ENCODE measurements around the gene ZFHX3.

The ZFHX3 gene

GRCh38 chr16:73041676-73042075 lies 6.3 kb downstream of the ZFHX3 start:
- DNase-seq, result no peak

GRCh38 chr16:73040735-73041402 lies 7.1 kb downstream of the ZFHX3 start:
- no peak for DNase-seq

DNA sequence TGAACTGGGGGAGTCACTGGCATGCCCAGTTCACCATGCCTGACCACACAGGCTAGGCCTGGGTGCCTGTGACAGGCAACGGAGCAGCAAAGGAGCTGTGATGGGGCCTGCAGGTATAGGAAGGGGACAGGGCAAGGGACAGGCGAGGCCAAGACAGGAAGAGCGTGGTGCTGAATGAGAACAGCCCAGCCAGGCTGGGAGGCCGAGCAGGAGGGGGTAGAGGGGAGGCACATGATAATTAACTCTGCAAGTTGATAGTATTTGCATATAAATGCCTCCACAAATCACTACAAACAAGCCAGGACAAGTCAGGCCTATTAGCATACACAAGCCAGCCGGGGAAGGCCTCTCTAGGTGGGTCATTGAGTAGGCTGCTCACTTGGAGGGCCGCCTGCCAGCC lies 7.8 kb downstream of the ZFHX3 start:
- no peak for DNase-seq

- no peak for DNase-seq
These were observed 9.9 kb downstream of the ZFHX3 start for GRCh38 chr16:73037845-73038570.

DNA sequence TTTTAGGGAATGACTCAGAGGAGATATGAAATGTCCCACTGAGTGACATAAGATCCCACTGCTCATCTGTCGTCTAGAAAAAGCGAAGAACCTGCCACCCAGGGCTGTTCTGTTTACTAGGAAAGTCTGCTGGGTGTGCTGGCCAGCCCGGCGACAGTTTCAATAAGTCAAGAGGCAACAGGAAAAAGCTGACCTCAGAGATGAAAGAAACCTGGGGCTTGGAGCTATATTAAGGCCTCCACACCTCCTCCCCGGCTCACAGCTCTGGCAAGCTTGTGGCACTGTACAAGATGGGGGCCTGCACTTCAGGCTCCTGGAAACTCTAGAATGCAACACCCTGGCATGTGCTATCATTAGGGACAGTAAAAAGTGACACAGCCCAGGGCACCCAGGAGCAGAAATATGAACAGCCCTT lies 10.6 kb downstream of the ZFHX3 start:
- DNase-seq, result no peak

- DNase-seq, result no peak
These were observed 11.7 kb downstream of the ZFHX3 start for GRCh38 chr16:73036074-73036826.

- DNase-seq, result no peak
These were observed 13.6 kb downstream of the ZFHX3 start for GRCh38 chr16:73034374-73034773.

GRCh38 chr16:73033271-73033998 lies 14.5 kb downstream of the ZFHX3 start:
- peak in 1 of 58 donors; percentile 11 for DNase-seq

DNA sequence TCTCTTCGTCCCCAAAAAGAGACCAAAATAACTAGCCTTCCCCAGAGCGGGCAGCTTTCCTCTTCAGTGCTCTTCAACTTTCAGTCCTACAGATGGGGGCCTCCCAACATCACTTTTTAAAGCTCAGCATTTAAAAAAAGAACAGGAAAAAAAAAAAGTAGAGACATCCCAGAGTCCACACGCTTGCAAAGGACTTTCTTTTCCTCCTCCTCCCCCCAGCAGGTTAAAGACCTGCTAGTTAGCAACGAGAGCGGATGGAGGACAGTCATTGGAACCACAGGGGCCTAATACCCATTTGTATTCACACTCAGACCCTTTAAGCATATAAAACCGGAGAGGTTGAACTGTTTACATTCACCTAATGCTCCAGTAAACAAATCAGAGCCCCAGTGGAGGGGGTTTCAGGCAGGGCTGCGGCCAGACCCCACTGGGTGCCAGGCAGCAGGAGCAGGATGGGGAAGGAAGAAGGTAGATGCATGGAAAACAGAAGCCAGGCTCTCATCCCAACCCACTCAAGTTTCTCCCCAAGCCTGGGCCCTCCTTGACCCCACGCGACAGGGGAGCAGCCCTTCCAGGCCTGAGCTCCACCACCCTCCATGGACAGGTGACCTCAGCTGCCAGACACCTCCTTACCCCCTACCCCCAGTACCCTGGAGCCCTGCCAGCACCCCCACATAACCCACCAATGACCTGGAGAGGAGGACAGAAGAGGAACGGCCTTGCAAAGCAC lies 15.2 kb downstream of the ZFHX3 start:
- DNase-seq, result peak in 1 of 58 donors; percentile 33

DNA sequence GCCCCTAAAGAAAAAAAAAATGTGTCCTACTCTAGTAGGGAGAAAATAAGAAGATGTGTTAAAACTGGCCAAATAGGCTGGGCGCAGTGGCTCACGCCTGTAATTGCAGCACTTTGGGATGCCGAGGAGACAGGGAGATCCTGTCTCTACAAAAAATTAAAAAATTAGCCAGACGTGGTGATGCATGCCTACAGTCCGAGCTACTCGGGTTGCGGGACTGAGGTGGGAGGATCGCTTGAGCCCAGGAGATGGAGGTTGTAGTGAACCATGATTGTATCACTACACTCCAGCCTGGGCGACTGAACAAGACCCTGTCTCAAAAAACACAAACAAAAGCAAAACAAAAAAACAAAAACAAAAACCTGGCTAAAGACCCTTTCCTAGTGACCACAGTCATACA lies 15.9 kb downstream of the ZFHX3 start:
- no peak for DNase-seq

DNA sequence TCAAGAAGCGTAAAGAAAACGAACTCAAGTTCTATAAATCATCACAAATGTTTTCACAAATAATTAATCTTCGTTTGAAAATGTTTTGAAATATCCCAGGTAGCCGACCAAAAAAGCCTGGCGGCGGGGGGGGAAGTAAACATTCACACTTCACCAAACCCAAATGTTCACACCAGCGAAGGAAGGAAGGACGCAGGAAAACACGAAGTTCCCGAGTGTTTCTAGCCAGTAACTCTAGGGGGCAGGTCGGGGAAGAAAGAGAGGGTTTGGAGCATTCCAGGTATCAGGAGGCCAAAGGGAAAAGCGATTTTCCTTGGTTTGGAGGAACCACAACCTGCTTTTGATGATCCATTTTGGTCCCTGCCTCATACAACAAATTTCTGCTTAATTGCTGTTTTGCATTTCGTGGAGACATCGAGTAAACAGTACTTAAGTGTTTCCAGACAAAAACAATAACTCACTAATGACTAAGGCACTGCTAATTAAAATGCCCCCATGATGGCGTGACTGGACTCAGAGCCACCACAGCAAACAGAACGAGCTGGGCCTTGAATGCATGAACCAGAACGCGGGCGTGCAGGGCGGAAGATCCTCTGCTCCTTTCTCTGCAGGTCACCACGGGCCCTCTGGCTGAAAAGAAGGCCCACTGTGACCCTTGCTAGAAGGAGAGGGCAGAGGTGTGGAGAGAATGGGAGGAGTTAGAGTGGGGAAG lies 16.6 kb downstream of the ZFHX3 start:
- no peak for DNase-seq

DNA sequence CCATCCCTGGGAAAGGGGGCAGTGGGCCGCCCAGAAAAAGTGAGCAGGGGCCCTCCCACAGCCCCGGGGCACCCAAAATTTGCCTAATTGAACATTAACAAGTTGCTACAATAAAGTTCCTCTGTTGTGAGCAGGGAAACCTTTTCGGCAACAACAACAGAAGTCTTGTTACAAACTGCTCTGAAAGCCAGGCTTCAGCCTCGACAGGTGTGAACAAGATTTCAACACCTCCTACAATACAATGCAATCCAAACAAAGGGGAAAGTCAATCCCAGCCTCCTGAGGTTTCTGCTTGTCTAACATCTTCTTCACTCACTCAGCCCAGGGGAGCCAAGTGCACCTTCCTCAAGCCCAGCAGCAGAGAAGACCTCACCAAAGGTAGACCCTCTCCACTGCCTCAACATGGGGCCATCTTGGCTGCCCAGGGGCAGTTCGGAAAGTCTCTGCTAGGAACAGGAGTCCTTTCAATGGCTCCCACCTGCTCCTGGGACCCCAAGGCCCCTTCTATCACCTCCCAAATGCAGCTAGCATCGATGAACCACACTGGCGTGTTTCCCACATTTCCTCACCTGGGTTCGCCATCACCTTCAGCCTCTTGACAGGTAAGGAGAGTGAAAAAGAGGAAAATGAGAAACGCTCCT lies 19.1 kb downstream of the ZFHX3 start:
- DNase-seq, result no peak

GRCh38 chr16:73028263-73028662 lies 19.7 kb downstream of the ZFHX3 start:
- DNase-seq, result no peak

GRCh38 chr16:73027685-73028111 lies 20.2 kb downstream of the ZFHX3 start:
- no peak for DNase-seq

DNA sequence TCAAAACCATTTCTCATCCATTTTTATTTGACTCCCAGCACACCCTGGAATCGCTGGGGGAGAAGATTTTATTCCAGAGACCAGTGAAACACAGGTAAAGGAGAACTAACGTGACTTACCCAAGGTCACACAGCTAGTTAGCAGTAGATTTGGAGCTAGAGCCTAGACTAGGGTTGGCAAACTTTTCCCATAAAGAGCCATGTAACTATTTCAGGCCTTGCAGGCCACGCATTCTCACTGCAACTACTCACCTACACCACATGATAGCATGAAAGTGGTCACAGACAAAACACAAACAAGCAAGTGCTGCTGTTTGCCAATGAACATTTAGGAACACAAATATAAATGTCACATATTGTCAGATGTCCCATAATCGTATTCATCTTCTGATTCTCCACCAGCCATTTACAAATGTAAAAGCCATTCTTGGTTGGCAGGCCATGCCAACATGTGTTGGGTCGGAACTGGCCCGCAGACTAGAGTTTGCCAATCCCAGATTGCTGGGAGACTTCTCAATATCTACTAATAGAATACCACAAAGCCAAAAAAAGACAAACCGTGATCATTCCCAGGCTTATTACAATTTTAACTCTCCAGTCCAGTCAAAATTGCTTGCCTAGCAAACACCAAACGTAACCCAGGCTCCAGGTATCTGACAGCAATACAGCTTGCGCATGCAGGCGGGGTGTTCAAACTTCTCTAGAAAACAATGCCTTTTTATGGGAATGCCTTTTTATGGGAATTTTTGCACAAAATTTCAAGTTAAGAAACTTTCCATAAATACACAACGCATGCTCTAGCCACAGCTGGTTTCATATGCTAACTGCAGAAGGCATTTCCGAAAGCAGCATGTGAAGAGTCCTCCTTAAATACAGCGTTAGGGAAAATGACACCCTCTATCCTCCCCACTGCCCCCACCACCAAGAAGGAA lies 20.9 kb downstream of the ZFHX3 start:
- no peak for DNase-seq

- DNase-seq, result no peak
These were observed 22.1 kb downstream of the ZFHX3 start for GRCh38 chr16:73025856-73026210.

DNA sequence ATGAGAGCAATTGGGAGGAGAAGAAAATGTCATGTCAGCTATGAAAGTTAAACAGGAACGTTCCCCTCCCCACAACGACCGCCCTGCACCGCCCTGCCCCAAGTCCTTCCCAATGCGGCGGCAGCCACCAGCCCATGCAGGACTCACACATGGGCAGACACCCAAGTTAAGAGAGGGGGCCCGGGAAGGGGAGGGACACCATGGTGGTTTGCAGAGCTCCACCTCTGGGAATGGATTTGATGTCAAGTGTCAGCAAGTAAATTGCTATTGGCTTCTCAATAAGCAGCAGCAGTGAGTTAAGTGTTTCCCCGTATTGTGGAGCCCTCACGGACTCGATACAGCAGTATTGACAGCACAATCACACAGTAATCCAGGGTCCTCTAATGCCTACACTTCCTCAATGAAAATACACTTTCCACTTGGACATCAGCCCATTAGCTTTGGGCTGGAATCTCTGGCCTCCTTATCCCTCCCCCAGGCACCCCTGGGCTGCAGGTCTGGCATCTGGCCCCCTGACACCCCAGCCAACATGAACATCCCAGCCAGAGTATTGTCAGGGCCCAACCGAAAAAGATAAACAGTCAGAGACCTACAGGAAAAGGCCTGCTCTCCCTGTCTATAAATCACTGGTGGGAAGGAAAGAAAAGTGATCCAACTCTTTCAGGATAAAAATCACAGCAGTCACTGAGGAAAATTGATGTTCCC lies 22.6 kb downstream of the ZFHX3 start:
- no peak for DNase-seq

DNA sequence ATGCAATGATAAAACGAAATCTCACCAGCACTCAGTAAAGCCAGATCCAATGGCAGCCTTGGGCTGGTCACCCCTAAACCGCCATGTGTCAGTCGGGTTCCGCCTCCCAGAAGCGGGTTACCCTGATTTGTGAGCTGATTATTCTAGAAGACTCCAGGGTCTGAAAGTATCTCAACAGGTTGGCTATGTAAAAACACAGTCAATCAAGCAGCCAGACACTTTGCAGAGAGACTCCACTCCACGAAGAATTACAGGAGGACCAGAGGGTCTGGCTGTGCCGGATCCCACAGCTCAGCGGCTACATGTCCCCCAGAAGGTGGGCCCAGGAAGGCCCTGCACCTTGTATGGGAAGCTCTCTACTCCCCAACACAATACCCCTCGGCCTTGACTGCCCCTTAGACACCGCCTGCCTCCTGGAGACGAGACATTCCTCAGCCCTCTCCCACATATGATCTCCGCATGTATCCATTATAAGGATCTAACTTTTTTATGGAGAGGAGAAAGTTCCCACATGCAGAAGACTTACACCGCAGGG lies 23.3 kb downstream of the ZFHX3 start:
- DNase-seq, result no peak
